GM10248 (cell line): Measurements from ENCODE around the gene RANBP3L.
"Not testable (repeated sequence)": the region's sequence is repeated elsewhere in the genome, so short reads cannot be mapped to it uniquely, and the experiment has no call there.

ENCODE experiments used
- CTCF ChIA-PET: fragments of 300-600 bp; sonication (Branson Sonifier 250); formaldehyde crosslinking; extraction: SDS; loops from one replicate; lab custom pipeline; 2021; ENCODE audit warnings: antibody characterized with exemption; lab: Yijun Ruan, JAX
- POLR2A ChIA-PET: fragments of 350-650 bp; sonication (Branson Sonifier 250); formaldehyde crosslinking; extraction: SDS; loops from one replicate; lab custom pipeline; 2020; ENCODE audit warnings: antibody characterized with exemption; lab: Yijun Ruan, JAX
- DNase-seq: peaks from one replicate; pipeline ENCODE4 v3.0.0; 2012; ENCODE audit errors: extremely low spot score
- CTCF ChIP-seq: IDR thresholded peaks from 2 replicates; pipeline ENCODE4 v1.5.1; 2012; ENCODE audit warnings: mild to moderate bottlenecking, low read depth; ENCODE audit errors: extremely low read depth, missing control alignments, control extremely low read depth

RANBP3L gene

GRCh38 chr5:36208786-36209185, 92.9 kb downstream of the RANBP3L start:
- no peak for TF ChIP-seq CTCF
- ChIA-PET POLR2A (no interaction called here), CTCF (no interaction called here)
- DNase-seq: no peak

GRCh38 chr5:36206913-36207312, 94.8 kb downstream of the RANBP3L start:
- TF ChIP-seq CTCF: no peak
- no peak for DNase-seq
- POLR2A ChIA-PET: no interaction called here
- CTCF ChIA-PET: interaction anchor here (0.9 to 1.7 kb wide), 5 partner anchors 10 to 35 kb away, joined by 3 to 11 read pairs (median 4); partner anchors contain the start of gene NADK2

- no peak for DNase-seq
- TF ChIP-seq CTCF: no peak
- POLR2A ChIA-PET: no interaction called here
- CTCF ChIA-PET: interaction anchor here (1.4 kb wide), 1 partner anchor 60 kb away, joined by 3 read pairs; no protein-coding TSS in a partner anchor
Observed at GRCh38 chr5:36205329-36205728, 96.4 kb downstream of the RANBP3L start.

GRCh38 chr5:36202521-36202961, 99.2 kb downstream of the RANBP3L start:
- CTCF ChIA-PET: interaction anchor here (1.1 to 1.7 kb wide), 2 partner anchors 24 to 39 kb away, joined by 3 to 4 read pairs; partner anchors contain the start of gene NADK2
- TF ChIP-seq CTCF: no peak

GRCh38 chr5:36200513-36200912, 101.2 kb downstream of the RANBP3L start:
- TF ChIP-seq CTCF: no peak
- ChIA-PET POLR2A (no interaction called here), CTCF (interaction anchor here (1.1 to 1.4 kb wide), 2 partner anchors 43 to 106 kb away, joined by 3 read pairs; no protein-coding TSS in a partner anchor)
- DNase-seq: no peak

More at GRCh38 chr5:36202521-36202961, 99.2 kb downstream of the RANBP3L start:
- POLR2A ChIA-PET: interaction anchor here (0.7 kb wide), 1 partner anchor 412 kb away, joined by 3 read pairs; no protein-coding TSS in a partner anchor
- no peak for DNase-seq

- no peak for DNase-seq
- no peak for TF ChIP-seq CTCF
- ChIA-PET CTCF (interaction anchor here (1.1 to 1.4 kb wide), 2 partner anchors 42 to 106 kb away, joined by 3 read pairs; no protein-coding TSS in a partner anchor), POLR2A (no interaction called here)
Observed at GRCh38 chr5:36199620-36200019, 102.1 kb downstream of the RANBP3L start.

GRCh38 chr5:36198783-36199182, 102.9 kb downstream of the RANBP3L start:
- DNase-seq, CTCF ChIA-PET, POLR2A ChIA-PET: not testable (repeated sequence)
